HepG2 (cell line): ENCODE measurements around the gene SMIM14. TPM values are rescaled to one million over a fixed set of nuclear protein-coding genes. Genes with fewer than 3 reads are reported as not detected.

ENCODE experiments used
- HIVEP1 ChIP-seq: sonication (generic); formaldehyde crosslinking; IDR thresholded peaks from 2 replicates; pipeline ENCODE4 v1.4.0; 2020; ENCODE audit warnings: mild to moderate bottlenecking, missing genetic modification reagents
- KAT7 ChIP-seq: IDR thresholded peaks from 2 replicates; pipeline ENCODE4 v1.6.1; 2018; ENCODE audit warnings: borderline replicate concordance, missing compliant biosample characterization
- KDM6A ChIP-seq: IDR thresholded peaks from 2 replicates; pipeline ENCODE4 v1.6.1; 2016; ENCODE audit warnings: low read depth
- KLF13 ChIP-seq: sonication (generic); formaldehyde crosslinking; IDR thresholded peaks from 2 replicates; pipeline ENCODE4 v1.4.0; 2020; ENCODE audit warnings: mild to moderate bottlenecking, missing genetic modification reagents
- MEIS1 ChIP-seq: sonication (generic); formaldehyde crosslinking; IDR thresholded peaks from 2 replicates; pipeline ENCODE4 v1.9.0; 2021; ENCODE audit warnings: mild to moderate bottlenecking, missing genetic modification reagents, moderate library complexity, borderline replicate concordance
- NFIC ChIP-seq: IDR thresholded peaks from 2 replicates; pipeline ENCODE4 v1.6.1; 2012; ENCODE audit warnings: mild to moderate bottlenecking, low read length, inconsistent platforms
- SNAPC2 ChIP-seq: sonication (generic); formaldehyde crosslinking; IDR thresholded peaks from 2 replicates; pipeline ENCODE4 v1.8.1; 2022; ENCODE audit warnings: mild to moderate bottlenecking, missing genetic modification reagents
- TARDBP ChIP-seq: sonication (generic); formaldehyde crosslinking; IDR thresholded peaks from 2 replicates; pipeline ENCODE4 v1.8.0; 2022; ENCODE audit warnings: mild to moderate bottlenecking, missing genetic modification reagents
- ZKSCAN8 ChIP-seq: IDR thresholded peaks from 2 replicates; pipeline ENCODE4 v1.6.1; 2016; ENCODE audit warnings: borderline replicate concordance, missing genetic modification reagents, missing compliant biosample characterization
- ZNF205 ChIP-seq: IDR thresholded peaks from 2 replicates; pipeline ENCODE4 v1.6.1; 2018; ENCODE audit warnings: missing biosample characterization, missing genetic modification reagents
- ZNF235 ChIP-seq: sonication (generic); formaldehyde crosslinking; IDR thresholded peaks from 2 replicates; pipeline ENCODE4 v1.8.1; 2023; ENCODE audit warnings: mild to moderate bottlenecking, missing genetic modification reagents, borderline replicate concordance
- ZNF383 ChIP-seq: sonication (generic); formaldehyde crosslinking; IDR thresholded peaks from 2 replicates; pipeline ENCODE4 v1.4.0; 2020; ENCODE audit warnings: missing genetic modification reagents, mild to moderate bottlenecking, borderline replicate concordance
- ZNF598 ChIP-seq: sonication (generic); formaldehyde crosslinking; IDR thresholded peaks from 2 replicates; pipeline ENCODE4 v1.5.1; 2020; ENCODE audit warnings: mild to moderate bottlenecking, missing genetic modification reagents, borderline replicate concordance
- ZNF644 ChIP-seq: IDR thresholded peaks from 2 replicates; pipeline ENCODE4 v1.6.1; 2016; ENCODE audit warnings: low read depth
- ZNF878 ChIP-seq: sonication (generic); formaldehyde crosslinking; IDR thresholded peaks from 2 replicates; pipeline ENCODE4 v1.8.1; 2023; ENCODE audit warnings: mild to moderate bottlenecking, missing genetic modification reagents, moderate library complexity
- ZSCAN9 ChIP-seq: IDR thresholded peaks from 2 replicates; pipeline ENCODE4 v1.6.1; 2016; ENCODE audit warnings: borderline replicate concordance
- polyA plus RNA-seq, 8 experiments: library from polyadenylated mRNA; depleted of rRNA in 3 of 8; stranded (reverse) in 7 of 8; unstranded in 1 of 8; fragments of >200 nt; fragmentation: Illumina TruSeq in 4 of 8; extraction: Trizol in 4 of 8; gene quantifications; 2 replicates each; pipeline versions ENCODE4 v1.2.1 to v1.2.3, GENCODE V29; 2011 to 2016; ENCODE audit warnings: low read depth in 4 of 8, missing spikeins in 1 of 8, mixed read lengths in 1 of 8; ENCODE audit not compliant: insufficient read depth in 1 of 8
- total RNA-seq, 5 experiments: library from RNA; depleted of rRNA; stranded (reverse); fragments of >200 nt; fragmentation: Illumina TruSeq; extraction: Trizol; gene quantifications; 2 replicates each; pipeline ENCODE4 v1.2.3, GENCODE V29; 2016; ENCODE audit warnings: low read depth in 1 of 5
- TF ChIP-seq, protein P1 (sequence below), 2 experiments: IDR thresholded peaks; 2 replicates each; pipeline ENCODE4 v1.6.1; 2011 to 2012; ENCODE audit warnings: low read length in 2 of 2, borderline replicate concordance in 1 of 2, low read depth in 1 of 2, mild to moderate bottlenecking in 1 of 2, moderate library complexity in 1 of 2
- TF ChIP-seq, protein P2 (sequence below): sonication (generic); formaldehyde crosslinking; IDR thresholded peaks from 2 replicates; pipeline ENCODE4 v1.5.0; 2020; ENCODE audit warnings: mild to moderate bottlenecking, missing genetic modification reagents
- TF ChIP-seq, protein P3 (sequence below): sonication (generic); formaldehyde crosslinking; IDR thresholded peaks from 2 replicates; pipeline ENCODE4 v1.4.0; 2020; ENCODE audit warnings: missing genetic modification reagents

SMIM14 gene
- total and polyA plus RNA-seq, 2 of the 13 experiments (the other 11 are each of a cell fraction or from before 2014, with no cell fraction given): 16.3 to 28.1 TPM

DNA sequence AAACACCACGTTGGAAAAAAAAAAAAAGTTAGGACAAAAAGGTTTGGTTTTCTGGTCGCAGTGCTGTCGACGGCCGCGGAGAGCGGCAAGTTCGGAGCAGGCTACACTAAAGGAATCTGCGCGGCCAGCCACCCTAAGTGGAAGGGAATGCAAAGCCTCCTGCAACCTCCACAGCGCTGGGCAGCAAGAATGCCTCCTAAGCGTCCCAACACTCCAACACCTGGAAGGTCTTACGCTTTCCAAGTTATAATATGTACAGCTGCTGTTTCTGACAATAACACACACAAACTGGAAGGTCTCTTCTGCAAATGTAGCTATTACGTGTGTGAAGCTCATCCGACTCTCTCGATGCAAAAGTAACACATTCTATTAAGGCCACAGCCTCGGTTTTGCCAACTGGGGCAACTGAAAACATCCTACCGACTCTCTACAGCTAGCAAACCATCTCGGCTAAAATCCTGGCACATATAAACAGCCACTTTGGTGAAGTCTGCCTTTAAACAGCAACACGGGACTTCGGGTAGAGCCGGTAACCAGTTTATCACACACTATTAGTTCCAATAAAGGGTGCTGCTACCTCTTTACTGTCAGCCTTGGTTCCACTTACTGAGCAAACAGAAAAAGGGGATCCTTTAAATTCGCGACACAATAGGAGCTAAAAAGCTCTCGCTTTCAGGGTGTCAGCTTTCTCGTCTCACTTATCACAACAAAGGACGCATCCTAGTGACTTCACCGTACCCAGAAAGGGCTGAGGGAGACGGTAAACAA is 895 bp downstream of the SMIM14 start (continued):
- TF ChIP-seq ZNF235 (CRISPR knock-in tag): 0 out of 2 replicates have a peak, but pooled peaks have one; percentile 63
- TF ChIP-seq ZNF383 (CRISPR knock-in tag): peak; percentile 78; the same call in 1 of the 2 replicates
- TF ChIP-seq ZNF205 (CRISPR knock-in tag): peak; percentile 88
- TF ChIP-seq KLF13 (CRISPR knock-in tag): no peak
- TF ChIP-seq ZSCAN9: no peak
- no peak for TF ChIP-seq ZNF644 (CRISPR knock-in tag)
- TF ChIP-seq HIVEP1 (CRISPR knock-in tag): no peak
- no peak for TF ChIP-seq ZNF598 (CRISPR knock-in tag)
- TF ChIP-seq, protein P1, sequence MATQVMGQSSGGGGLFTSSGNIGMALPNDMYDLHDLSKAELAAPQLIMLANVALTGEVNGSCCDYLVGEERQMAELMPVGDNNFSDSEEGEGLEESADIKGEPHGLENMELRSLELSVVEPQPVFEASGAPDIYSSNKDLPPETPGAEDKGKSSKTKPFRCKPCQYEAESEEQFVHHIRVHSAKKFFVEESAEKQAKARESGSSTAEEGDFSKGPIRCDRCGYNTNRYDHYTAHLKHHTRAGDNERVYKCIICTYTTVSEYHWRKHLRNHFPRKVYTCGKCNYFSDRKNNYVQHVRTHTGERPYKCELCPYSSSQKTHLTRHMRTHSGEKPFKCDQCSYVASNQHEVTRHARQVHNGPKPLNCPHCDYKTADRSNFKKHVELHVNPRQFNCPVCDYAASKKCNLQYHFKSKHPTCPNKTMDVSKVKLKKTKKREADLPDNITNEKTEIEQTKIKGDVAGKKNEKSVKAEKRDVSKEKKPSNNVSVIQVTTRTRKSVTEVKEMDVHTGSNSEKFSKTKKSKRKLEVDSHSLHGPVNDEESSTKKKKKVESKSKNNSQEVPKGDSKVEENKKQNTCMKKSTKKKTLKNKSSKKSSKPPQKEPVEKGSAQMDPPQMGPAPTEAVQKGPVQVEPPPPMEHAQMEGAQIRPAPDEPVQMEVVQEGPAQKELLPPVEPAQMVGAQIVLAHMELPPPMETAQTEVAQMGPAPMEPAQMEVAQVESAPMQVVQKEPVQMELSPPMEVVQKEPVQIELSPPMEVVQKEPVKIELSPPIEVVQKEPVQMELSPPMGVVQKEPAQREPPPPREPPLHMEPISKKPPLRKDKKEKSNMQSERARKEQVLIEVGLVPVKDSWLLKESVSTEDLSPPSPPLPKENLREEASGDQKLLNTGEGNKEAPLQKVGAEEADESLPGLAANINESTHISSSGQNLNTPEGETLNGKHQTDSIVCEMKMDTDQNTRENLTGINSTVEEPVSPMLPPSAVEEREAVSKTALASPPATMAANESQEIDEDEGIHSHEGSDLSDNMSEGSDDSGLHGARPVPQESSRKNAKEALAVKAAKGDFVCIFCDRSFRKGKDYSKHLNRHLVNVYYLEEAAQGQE (IDR thresholded peaks at IDR 0.05; ENCODE audit: borderline replicate concordance in 1 of 2, low read depth in 1 of 2, low read length in 2 of 2): 0 out of 4 replicates have a peak, but pooled peaks of 1 of the 2 experiments have one; percentile 12
- TF ChIP-seq, protein P2, sequence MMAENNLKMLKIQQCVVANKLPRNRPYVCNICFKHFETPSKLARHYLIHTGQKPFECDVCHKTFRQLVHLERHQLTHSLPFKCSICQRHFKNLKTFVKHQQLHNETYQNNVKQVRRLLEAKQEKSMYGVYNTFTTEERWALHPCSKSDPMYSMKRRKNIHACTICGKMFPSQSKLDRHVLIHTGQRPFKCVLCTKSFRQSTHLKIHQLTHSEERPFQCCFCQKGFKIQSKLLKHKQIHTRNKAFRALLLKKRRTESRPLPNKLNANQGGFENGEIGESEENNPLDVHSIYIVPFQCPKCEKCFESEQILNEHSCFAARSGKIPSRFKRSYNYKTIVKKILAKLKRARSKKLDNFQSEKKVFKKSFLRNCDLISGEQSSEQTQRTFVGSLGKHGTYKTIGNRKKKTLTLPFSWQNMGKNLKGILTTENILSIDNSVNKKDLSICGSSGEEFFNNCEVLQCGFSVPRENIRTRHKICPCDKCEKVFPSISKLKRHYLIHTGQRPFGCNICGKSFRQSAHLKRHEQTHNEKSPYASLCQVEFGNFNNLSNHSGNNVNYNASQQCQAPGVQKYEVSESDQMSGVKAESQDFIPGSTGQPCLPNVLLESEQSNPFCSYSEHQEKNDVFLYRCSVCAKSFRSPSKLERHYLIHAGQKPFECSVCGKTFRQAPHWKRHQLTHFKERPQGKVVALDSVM: peak; percentile 48; the same call in 1 of the 2 replicates
- no peak; the same call in 1 of the 2 replicates for TF ChIP-seq SNAPC2 (CRISPR knock-in tag)
- no peak for TF ChIP-seq KDM6A
- TF ChIP-seq TARDBP (CRISPR knock-in tag): 0 out of 2 replicates have a peak, but pooled peaks have one; percentile 32
- peak; percentile 70; the same call in 1 of the 2 replicates for TF ChIP-seq KAT7 (CRISPR knock-in tag)
- no peak for TF ChIP-seq ZNF878 (CRISPR knock-in tag)
- TF ChIP-seq MEIS1 (CRISPR knock-in tag): no peak
- TF ChIP-seq, protein P3, sequence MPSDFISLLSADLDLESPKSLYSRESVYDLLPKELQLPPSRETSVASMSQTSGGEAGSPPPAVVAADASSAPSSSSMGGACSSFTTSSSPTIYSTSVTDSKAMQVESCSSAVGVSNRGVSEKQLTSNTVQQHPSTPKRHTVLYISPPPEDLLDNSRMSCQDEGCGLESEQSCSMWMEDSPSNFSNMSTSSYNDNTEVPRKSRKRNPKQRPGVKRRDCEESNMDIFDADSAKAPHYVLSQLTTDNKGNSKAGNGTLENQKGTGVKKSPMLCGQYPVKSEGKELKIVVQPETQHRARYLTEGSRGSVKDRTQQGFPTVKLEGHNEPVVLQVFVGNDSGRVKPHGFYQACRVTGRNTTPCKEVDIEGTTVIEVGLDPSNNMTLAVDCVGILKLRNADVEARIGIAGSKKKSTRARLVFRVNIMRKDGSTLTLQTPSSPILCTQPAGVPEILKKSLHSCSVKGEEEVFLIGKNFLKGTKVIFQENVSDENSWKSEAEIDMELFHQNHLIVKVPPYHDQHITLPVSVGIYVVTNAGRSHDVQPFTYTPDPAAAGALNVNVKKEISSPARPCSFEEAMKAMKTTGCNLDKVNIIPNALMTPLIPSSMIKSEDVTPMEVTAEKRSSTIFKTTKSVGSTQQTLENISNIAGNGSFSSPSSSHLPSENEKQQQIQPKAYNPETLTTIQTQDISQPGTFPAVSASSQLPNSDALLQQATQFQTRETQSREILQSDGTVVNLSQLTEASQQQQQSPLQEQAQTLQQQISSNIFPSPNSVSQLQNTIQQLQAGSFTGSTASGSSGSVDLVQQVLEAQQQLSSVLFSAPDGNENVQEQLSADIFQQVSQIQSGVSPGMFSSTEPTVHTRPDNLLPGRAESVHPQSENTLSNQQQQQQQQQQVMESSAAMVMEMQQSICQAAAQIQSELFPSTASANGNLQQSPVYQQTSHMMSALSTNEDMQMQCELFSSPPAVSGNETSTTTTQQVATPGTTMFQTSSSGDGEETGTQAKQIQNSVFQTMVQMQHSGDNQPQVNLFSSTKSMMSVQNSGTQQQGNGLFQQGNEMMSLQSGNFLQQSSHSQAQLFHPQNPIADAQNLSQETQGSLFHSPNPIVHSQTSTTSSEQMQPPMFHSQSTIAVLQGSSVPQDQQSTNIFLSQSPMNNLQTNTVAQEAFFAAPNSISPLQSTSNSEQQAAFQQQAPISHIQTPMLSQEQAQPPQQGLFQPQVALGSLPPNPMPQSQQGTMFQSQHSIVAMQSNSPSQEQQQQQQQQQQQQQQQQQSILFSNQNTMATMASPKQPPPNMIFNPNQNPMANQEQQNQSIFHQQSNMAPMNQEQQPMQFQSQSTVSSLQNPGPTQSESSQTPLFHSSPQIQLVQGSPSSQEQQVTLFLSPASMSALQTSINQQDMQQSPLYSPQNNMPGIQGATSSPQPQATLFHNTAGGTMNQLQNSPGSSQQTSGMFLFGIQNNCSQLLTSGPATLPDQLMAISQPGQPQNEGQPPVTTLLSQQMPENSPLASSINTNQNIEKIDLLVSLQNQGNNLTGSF: no peak
- TF ChIP-seq NFIC: 0 out of 2 replicates have a peak, but pooled peaks have one; percentile 20
- no peak for TF ChIP-seq ZKSCAN8 (CRISPR knock-in tag)
